GM19099 (cell line): ENCODE results near the gene CRAT.
A peak's percentile ranks its signal among the peaks of the same experiment; 100 is the strongest.

Experiments
- POLR2A ChIP-seq: IDR thresholded peaks from 3 replicates; pipeline ENCODE4 v1.6.1; 2011; ENCODE audit warnings: low read depth; ENCODE audit not compliant: insufficient read length; ENCODE audit errors: extremely low read depth

CRAT gene

GRCh38 chr9:129070696-129071525 lies 39.7 kb downstream of the CRAT start:
- TF ChIP-seq POLR2A, result no peak

GRCh38 chr9:129069862-129070641 lies 40.5 kb downstream of the CRAT start:
- no peak for TF ChIP-seq POLR2A

- TF ChIP-seq POLR2A, result peak; percentile 42
Measured at GRCh38 chr9:129068990-129069861, 41.4 kb downstream of the CRAT start.

GRCh38 chr9:129068110-129068509 lies 42.5 kb downstream of the CRAT start:
- no peak for TF ChIP-seq POLR2A

GRCh38 chr9:129064499-129064908 lies 46.1 kb downstream of the CRAT start:
- TF ChIP-seq POLR2A, result no peak

- no peak for TF ChIP-seq POLR2A
Measured at GRCh38 chr9:129063061-129063460, 47.5 kb downstream of the CRAT start.

GRCh38 chr9:129060991-129061390 lies 49.6 kb downstream of the CRAT start:
- TF ChIP-seq POLR2A, result no peak

- TF ChIP-seq POLR2A, result no peak
Measured at GRCh38 chr9:129059796-129060785, 50.5 kb downstream of the CRAT start.

- no peak for TF ChIP-seq POLR2A
Measured at GRCh38 chr9:129058965-129059795, 51.4 kb downstream of the CRAT start.

GRCh38 chr9:129054163-129054851 lies 56.3 kb downstream of the CRAT start:
- TF ChIP-seq POLR2A, result no peak

- no peak for TF ChIP-seq POLR2A
Measured at GRCh38 chr9:129053020-129053419, 57.6 kb downstream of the CRAT start.

- TF ChIP-seq POLR2A, result no peak
Measured at GRCh38 chr9:129052592-129052991, 58.0 kb downstream of the CRAT start.
